GM18508 (cell line): Measurements from ENCODE around the gene CAPN13.

Source experiments
- ATAC-seq: cut with Tn5 transposase; IDR thresholded peaks from one replicate; pipeline ENCODE4 v1.9.1; 2021; ENCODE audit warnings: moderate number of reproducible peaks; ENCODE audit not compliant: insufficient read depth, unreplicated experiment

Gene CAPN13

DNA sequence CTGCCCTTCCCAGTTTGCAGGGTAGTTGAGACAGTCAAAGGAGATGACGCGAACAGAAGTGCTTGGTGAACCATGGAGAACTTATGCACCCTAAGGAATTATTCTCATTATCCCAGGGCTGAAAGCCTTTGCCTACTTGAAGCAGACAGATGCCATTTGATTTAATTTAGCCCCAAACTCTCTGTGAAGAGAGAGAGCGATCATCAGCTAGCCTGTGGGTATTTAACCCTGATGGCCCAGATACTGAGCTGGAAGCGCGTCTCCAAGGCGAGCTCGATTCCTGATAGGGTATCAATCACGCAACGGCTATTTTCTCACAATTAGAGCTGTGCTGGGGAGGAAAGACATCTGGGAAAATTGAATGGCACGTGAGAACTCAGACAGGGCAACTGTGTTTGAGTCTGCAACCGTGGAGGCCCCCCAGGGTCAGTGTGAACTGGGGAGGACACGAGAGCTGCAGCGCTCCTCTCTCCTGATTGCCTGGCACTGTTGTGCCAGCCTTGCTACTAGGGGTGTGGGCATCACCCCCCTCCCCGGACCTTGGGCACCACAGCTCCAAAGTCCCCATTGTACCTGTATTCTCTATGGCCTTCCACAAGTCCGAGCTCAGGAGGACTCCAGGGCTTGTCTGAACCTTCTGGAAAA, 73.2 kb downstream of the CAPN13 start:
- ATAC-seq: no peak

DNA sequence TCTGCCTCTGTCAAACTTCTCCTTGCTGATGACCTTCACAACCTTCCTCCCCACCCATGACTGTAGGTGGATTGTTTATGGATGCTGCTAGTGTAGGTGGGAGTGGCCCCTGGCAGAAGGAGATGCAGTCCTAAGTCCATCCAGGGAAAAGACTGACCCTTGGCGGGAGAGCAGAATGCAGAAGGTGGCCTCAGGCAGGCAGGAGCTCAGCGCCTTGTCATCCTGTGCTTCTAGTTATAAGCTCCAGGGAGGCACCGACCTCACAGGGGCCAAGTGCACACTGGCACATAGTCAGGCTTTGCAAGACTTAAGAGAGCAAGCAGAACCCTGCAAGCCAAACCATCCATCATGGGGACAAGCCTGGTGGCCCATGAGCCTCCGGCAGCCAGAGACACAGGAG, 74.4 kb downstream of the CAPN13 start:
- no peak for ATAC-seq

DNA sequence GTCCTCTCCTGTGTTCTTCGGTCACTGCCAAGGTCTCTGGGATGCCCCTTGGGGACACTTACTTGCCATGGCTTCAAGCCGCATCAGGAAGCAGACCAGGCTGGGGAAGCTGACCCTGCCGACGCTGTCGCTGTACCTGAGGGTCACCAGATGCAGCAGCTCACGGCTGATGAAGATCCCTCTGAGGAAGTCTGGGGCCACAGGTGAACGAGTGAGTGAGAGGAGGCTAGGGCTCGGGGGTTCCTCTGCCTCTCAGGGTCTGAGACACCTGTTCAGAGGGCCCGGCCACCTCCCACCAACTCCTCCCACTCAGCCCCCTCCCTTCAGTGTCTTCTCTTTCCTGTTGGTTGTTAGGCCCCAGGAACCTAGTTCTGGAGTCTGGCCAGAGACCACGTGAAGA, 74.9 kb downstream of the CAPN13 start:
- ATAC-seq: no peak

DNA sequence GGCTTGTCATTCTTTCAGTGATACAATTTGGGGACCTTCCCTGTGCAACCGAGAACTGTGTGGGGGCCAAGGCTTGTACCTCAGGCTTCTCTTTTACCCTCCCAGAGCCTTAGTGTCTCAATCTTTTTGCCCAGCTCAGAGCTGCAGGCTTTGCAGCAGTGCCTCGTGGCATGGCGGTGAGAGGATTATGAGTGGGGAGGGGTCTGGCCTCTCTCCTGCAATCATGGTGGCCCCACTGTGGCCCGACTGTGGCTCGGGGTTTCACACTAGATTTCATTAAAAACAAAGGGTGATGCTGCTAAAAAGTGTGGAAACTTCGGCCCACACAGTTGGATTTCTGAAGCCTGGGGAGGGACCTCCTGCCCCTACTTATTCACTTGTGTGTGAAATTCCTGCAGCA, 75.5 kb downstream of the CAPN13 start:
- no peak for ATAC-seq

DNA sequence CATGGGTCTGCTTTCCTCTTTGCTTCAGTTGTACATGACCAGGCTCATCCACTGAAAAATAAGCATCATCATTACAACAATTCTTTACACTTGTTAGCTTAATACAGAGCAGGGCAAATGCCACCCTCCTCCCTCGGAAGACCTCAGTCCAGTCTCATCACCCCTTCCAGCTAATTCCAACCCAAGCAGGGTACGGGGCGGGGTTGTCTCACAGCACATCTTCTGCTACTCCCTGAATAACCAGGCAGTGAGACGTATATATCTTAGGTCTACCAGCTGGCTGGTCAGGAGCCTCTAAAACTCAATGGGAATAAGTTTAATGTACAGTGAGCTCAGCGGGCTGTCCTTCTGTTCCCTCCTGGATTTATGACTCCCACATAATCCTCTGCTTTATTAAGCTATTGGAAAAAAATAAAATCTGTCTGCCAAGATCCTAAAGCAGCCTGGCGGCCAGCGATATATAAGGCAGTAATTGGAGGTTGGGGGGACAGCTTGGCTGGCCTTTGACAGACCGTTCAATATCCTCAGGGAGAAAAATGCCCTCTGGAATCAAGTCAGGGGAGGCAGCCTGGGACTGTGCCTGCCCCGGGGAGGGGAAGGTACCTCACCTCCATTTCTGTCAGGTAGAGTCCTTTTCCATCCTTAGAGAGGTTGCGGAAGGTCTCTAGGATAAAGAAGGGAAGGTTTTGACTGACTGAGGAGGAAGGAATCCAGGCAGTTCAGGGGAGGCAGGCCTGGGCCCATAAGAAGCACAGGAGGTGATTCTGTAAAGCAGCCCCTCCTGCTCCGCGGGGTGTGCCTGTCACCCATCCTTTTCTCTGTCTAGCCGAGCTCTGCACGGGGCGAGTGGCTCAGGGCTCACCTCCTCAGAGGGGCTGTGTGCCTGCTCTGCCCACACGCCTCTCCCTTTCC, 76.3 kb downstream of the CAPN13 start:
- no peak for ATAC-seq

DNA sequence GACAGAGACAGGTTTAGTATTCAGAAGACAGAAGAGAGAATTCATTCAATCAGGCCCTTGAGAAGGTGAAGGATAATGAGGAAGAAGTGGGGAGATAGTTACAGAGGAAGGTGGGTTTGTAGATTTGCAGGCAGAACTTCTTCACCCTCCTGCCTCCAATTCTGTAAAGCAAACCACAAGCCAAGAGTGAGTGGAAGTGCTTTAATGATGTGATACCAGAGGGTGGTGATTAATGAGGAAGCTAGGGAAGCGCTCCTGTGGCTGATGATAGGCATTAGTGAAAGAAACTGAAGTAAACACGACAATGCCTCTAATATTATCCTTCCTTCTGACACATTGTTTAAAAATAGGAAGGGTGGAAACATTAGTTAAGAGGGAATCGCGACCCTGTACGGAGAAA, 78.2 kb downstream of the CAPN13 start:
- no peak for ATAC-seq

DNA sequence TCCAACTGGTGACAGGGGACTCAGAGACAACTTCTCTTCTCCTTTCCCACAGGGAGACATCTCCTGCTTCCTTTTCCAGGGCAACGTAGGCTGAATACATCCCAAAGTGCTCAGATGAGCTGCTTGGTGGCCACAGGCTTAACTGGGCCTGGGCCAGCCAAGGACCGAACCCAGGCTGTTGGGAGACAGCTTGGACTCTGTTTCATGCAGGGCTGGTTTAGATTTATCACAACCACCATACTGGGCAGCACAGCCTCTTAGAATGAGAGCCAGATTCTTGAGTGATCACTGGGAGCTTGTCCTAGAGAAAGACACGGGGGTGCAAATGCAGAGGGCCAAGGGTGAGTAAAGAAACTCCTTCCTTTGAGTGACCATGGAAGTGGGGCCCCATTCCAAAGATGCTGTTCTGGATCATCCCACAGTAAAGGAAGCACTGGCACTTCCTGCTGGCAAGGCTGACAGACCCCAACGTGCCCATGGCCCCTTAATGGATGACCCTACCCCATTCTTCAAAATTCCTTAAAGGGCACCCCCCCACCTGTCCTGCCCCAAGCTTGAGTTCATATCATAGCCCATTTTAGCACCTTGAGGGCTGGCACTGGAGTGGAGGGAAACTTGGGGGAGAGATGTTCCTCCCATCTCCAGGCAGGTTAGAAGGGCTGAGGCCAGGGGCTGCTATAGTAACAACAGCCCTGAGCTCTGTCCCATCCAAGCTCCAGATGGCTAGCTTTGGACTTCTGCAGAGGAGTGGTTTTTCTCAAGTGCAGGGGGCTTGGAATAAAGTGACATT, 84.1 kb downstream of the CAPN13 start:
- ATAC-seq: no peak

DNA sequence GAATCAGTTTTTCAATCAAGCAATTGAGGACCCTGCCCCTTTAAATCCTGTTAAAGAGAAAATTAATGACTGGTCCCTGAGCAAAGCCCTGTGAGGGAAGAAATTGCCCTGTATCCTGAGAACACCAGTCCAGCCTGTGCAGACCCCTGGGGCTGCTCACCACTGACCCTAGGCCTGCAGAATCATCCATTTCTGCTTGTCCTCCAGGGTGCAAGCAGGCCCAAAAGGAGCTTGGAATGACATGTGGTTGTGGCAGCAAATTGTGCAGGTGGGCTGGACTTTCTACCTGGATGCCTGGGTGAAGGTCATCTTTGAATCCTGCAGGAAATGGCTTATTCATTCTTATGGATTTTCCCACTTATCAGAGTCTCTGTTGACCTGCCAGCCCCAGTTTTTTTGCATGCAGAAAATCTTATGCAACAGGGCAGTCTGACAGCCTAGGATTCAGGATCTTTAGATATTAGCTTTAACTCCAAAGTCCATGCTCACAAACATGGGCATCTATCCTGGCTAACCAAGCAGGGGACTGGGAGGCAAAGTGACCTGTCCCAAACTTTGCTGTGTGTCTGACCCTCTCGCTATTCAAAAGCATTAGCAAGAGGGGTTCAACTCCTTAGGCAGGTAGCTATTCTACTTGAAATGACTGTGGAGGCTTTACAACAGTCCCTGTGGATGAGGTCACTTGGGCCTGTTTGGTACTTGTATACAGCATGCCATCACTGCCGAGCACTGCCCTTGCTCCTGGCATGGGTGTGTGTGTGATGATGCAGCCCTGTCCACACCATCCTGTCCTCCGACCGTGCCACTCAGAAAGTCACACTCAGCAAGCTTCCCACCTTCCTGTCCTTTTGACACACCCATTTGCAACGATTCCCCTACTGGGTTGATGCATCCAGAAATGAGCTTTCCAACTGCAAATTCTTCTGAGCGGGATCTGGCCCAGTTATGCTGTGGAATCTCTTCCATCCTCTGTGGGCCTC, 85.3 kb downstream of the CAPN13 start:
- no peak for ATAC-seq

DNA sequence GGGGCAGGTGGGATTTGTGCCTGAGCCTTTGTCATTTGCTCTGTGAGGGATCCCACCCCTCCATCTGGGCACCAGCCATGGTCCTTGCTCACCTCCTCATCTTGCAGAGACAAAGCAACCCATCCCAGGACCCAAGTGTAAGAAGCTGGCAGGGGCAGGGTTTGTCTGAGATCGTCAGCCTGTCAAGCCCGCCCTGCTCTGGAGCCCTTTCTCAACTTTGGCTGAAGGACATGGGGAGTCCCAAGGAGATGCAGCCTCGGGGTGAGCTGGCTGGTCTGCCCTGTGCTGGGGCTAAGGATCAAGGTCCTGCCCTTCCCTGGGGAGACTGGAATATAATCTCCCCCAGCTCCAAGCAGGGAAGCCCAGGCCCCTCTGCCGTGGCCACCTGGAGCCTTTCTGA, 86.0 kb downstream of the CAPN13 start:
- ATAC-seq: no peak

DNA sequence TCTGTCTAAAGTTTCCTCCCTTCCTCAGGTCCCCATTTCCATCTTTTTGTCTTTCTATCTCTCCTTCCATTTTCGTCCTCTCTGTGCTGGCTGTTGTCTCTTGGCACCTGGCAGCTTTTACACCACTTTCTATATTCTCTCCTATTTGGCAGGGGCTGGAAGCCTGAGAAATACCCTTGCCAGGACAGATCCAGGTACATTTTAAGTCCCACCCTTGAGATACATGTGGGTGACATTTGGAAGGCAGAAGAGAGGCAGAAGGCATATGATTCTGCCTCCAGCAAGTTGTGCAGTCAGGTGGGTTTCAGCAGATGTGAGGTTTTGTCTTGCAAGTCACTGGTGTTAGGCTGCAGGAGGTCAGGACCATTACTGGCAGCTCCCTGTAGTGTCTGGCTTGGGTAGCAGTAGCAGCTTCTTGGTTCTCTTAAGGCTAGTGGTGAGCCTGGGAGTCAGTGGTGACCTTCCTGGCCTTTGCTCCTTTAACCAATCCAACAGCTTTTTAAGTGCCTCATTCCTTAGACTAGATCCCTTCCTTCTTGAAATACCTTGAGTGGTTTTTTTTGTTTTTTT, 90.1 kb downstream of the CAPN13 start:
- no peak for ATAC-seq

DNA sequence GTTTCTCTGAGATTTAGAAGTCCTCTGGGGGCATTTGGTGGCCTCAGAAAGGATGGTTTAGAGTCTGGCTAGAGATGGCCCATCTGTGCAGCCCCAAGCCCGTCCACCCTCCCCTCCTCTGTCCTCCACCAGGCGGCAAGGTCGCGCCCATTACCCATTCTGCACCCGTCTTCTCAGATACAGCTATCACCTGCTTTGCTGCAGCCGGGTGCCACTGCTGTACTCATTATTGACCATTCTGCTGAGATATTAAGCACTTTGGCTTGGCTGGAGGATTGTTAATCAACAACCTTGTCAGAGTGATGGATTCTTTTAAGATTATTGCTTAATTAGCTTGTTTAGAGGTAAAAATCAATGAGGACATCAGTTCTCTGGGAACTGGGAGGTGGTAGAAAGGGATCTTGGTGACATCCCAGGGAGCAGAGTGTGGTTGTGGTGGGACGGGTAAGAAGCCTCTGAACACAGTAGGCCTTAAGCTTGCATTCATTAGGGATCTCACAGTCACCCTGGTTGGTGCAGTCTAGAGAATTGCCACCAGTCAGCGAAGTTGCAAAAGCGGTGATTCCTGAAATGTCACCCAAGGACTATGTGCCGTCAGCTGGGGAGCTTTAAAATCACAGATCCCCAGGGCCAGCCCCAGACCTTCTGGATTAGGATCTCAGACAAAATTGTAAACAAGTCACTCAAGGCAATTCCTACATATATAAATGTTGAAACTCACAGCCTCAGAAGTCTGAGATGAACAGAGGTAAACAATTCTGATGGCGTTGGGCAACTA, 90.9 kb downstream of the CAPN13 start:
- ATAC-seq: no peak

DNA sequence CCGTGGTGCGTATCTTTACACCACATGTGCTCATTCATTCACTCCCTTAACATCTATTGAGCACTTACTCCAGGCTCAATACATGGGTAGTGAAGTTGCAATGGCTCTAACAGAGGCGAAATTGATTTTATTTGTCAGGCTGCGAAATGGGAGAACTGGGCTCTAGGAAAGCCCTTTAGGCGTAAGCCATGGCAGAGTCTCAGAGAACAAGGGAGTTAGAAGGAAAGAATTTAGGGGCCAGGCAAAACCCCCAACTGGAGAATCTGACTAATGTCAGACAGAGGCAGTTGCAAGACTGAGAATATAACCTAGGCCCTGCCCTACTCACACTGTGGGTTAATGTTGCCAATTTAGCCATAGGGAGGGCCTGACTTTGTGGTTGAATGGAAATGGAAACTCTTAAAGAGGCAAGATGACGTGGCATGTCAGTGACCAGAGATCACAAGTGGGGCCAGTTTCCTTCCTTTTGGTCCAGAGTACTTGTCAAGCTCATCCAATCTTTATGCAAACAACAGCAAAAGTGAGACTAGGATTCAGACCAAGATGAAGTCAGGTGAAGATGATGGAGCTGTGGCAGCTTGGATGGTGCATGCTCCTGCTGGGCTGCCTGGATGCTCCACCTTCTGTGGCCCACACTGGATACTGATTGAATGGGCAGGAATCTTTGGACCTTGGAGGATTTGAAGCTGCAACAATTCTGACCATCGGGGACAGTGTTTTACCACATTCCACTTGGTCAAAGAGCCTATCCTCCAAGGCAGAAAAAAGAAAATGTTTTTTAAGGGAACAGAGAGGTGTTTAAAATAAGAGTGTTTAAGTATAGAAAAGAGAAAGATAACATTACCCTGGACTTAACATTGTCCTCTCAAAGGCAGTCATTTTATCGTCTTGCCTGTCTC, 92.2 kb downstream of the CAPN13 start:
- ATAC-seq: no peak

DNA sequence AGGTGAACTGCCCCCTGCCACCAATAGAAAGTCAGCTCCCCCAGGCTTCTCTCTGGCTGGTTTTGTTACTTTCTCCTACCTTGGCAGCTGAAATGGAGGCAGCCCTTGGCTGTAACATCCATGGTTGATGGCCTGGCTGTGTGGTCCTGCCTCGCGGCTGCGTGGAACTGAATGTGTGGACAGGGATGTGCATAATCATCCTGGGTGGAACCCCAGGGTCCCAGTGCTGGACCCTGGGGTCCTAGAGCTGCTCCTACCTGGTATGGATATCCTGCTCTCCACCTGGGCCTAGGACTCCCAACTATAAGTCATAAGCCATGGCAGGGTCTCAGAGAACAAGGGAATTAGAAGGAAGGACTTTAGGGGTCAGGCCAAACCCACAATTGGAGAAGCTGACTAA, 93.5 kb downstream of the CAPN13 start:
- no peak for ATAC-seq

DNA sequence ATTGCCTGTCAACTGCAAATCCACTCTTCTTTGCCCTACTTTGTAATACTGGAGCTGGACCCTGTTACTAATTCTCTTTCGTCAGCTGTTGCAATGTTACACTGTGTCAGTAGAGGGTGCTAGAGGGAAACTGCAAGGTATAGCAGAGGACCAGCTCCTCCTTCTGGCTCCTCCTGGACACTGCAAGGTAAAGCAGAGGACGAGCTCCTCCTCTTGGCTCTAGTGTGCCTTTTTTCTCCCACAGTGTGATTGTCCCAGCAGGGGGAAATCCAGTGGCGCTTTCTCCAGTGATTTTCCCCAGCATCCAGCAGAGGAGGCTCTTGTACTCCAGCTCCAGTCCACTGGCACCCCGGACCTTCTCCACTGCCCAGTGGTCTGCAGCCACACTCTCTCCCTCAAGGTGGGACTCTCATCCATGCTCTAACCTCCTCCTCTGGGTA, 95.6 kb downstream of the CAPN13 start:
- ATAC-seq: no peak

DNA sequence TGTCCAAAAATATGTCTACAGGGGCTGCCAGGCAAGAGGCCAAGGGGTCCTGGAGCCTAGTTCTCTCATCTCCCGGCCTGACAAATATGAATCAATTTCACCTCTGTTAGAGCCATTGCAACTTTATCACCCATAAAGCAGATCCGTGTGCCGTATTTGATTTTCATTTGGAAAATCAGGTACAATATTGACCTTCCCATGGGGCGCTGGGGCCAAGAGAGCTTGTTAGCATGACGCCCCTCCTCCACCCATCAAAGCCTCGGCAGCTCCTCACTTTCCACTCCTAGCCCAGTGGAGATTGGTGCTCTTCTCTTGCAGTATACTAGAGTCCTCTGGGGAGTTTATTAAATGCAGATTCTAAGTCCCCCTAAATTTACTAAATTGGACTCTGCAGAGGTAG, 96.8 kb downstream of the CAPN13 start:
- ATAC-seq: no peak

DNA sequence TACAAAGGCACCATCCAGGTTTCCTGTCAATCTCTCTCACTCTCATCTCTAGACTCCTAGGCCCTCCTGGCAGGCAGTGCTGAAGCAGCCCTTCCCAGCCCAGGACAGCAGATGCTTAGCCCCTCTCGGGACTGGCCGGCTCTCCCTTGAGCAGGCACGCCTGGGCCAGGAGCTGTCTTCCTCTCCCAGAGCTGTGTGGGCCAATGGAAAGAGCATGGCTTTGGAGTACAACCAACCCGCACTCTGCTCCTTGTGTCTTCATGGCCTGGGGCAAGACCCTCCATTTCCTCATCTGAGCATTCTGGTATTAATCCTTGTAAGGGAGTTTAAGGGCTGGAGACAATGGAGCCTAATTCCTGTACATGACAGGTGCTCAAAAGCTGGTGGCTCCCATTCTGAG, 97.2 kb downstream of the CAPN13 start:
- ATAC-seq: no peak

DNA sequence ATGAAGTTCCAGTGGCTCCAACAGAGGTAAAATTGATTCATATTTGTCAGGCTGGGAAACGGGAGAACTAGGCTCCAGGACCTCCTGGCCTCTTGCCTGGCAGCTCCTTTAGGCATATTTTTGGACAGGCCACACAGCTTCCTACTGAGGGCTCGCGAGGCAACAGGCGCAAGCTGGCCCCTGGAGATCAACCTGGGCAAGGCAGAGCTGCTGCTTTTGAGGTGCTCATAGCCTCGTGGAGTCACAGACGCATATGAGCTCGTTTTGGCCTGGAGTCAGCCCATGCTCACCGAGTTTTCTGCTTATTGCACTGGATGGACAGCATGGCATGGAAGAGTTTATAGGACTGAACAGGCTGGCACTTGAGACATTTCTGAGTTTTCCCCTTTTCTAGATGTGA, 97.7 kb downstream of the CAPN13 start:
- ATAC-seq: no peak
